K562 (cell line): Measurements from ENCODE around the gene CRYBG3. TPM values are rescaled to one million over a fixed set of nuclear protein-coding genes. Genes with fewer than 3 reads are reported as not detected.

Experiments
- CC2D1A ChIP-seq: fragments of 450-650 bp; IDR thresholded peaks from 2 replicates; pipeline ENCODE4 v1.6.1; 2017; ENCODE audit warnings: mild to moderate bottlenecking
- CEBPG ChIP-seq, 3 experiments: fragments of 200-800 bp in 1 of 3; sonication (Bioruptor generic) in 1 of 3; sonication (generic) in 1 of 3; formaldehyde crosslinking in 1 of 3; IDR thresholded peaks in 2 of 3; conservative IDR thresholded peaks in 1 of 3; 2 replicates each; pipeline versions ENCODE4 v1.6.1 to v1.8.0; 2016 to 2022; ENCODE audit warnings: missing compliant biosample characterization in 2 of 3, missing genetic modification characterization in 2 of 3, mild to moderate bottlenecking in 1 of 3, missing genetic modification reagents in 1 of 3
- NFATC3 ChIP-seq: fragments of 450-650 bp; IDR thresholded peaks from 2 replicates; pipeline ENCODE4 v1.6.1; 2017; ENCODE audit warnings: mild to moderate bottlenecking
- PRMT5 ChIP-seq: sonication (generic); formaldehyde crosslinking; IDR thresholded peaks from 2 replicates; pipeline ENCODE4 v1.5.0; 2020; ENCODE audit warnings: missing genetic modification reagents
- RBM17 ChIP-seq: fragments of 200-400 bp; formaldehyde crosslinking; IDR thresholded peaks from 2 replicates; pipeline ENCODE4 v1.6.1; 2017; ENCODE audit warnings: low read depth, mild to moderate bottlenecking, low read length, borderline replicate concordance
- SMARCA5 ChIP-seq: fragments of 450-650 bp; IDR thresholded peaks from 2 replicates; pipeline ENCODE4 v1.6.1; 2016
- polyA plus RNA-seq, 8 experiments: library from polyadenylated mRNA; depleted of rRNA in 4 of 8; stranded (reverse) in 5 of 8; unstranded in 3 of 8; fragments of >200 nt; fragmentation: Nextera tagmentation in 2 of 8; fragmentation: Illumina TruSeq in 1 of 8; extraction: Ambion mirVana in 2 of 8; extraction: Trizol in 1 of 8; gene quantifications; 2 replicates each; pipeline versions ENCODE4 v1.2.1 to v1.2.3, GENCODE V29; 2011 to 2014; ENCODE audit warnings: inconsistent platforms in 1 of 8, missing spikeins in 1 of 8
- total RNA-seq, 7 experiments: library from RNA; depleted of rRNA in 6 of 7; stranded (reverse); fragments of >200 nt in 6 of 7; fragmentation: Illumina TruSeq in 2 of 7; extraction: Trizol in 2 of 7; gene quantifications; 2 replicates each; pipeline versions ENCODE4 v1.2.1 to v1.2.3, GENCODE V29; 2011 to 2021; ENCODE audit warnings: low replicate concordance in 1 of 7
- TF ChIP-seq, protein P1 (sequence below), 2 experiments: fragments of 450-650 bp; formaldehyde crosslinking in 1 of 2; IDR thresholded peaks; 2 replicates each; pipeline versions ENCODE4 v1.4.0 to v1.6.1; 2014 to 2020; ENCODE audit warnings: mild to moderate bottlenecking in 2 of 2, borderline replicate concordance in 1 of 2, low read depth in 1 of 2
- TF ChIP-seq, protein P2 (sequence below), 2 experiments: fragments of 450-650 bp; IDR thresholded peaks; 2 replicates each; pipeline ENCODE4 v1.6.1; 2018; ENCODE audit warnings: mild to moderate bottlenecking in 2 of 2, low read depth in 1 of 2; ENCODE audit not compliant: partially characterized antibody in 2 of 2
- TF ChIP-seq, protein P3 (sequence below): sonication (generic); formaldehyde crosslinking; IDR thresholded peaks from 2 replicates; pipeline ENCODE4 v1.5.0; 2020; ENCODE audit warnings: missing genetic modification reagents
- TF ChIP-seq, protein P4 (sequence below), 2 experiments: IDR thresholded peaks; 2 replicates each; pipeline ENCODE4 v1.6.1; 2011; ENCODE audit warnings: borderline replicate concordance in 1 of 2, control low read depth in 1 of 2, low read depth in 1 of 2, low read length in 1 of 2, mild to moderate bottlenecking in 1 of 2, mixed read lengths in 1 of 2, moderate library complexity in 1 of 2; ENCODE audit not compliant: insufficient read depth in 1 of 2, insufficient read length in 1 of 2, poor library complexity in 1 of 2, severe bottlenecking in 1 of 2; ENCODE audit errors: extremely low read depth in 1 of 2

The CRYBG3 gene
- total and polyA plus RNA-seq, 9 of the 15 experiments (the other 6 are each of a cell fraction or from before 2014, with no cell fraction given) = 0.08 to 0.72 (median 0.18) TPM

DNA sequence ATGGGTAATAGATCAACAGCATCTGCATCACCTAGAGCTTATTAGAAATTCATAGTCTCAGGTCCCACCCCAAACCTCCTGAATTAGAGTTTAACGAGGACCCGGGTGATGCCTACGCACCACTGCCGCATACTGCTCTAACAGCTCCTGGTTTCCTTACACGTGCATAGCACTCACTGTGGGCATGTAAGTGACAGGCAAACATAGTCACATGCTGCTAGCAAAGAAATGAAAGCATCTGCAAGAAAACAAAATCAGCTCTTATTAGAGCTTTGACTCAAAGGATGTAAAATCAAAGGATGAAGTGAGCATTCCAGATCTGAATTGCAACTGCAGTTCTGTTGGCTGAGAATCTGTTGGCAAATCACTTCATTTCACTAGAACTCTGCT is 169.5 kb downstream of the CRYBG3 start (continued):
- TF ChIP-seq, protein P1, sequence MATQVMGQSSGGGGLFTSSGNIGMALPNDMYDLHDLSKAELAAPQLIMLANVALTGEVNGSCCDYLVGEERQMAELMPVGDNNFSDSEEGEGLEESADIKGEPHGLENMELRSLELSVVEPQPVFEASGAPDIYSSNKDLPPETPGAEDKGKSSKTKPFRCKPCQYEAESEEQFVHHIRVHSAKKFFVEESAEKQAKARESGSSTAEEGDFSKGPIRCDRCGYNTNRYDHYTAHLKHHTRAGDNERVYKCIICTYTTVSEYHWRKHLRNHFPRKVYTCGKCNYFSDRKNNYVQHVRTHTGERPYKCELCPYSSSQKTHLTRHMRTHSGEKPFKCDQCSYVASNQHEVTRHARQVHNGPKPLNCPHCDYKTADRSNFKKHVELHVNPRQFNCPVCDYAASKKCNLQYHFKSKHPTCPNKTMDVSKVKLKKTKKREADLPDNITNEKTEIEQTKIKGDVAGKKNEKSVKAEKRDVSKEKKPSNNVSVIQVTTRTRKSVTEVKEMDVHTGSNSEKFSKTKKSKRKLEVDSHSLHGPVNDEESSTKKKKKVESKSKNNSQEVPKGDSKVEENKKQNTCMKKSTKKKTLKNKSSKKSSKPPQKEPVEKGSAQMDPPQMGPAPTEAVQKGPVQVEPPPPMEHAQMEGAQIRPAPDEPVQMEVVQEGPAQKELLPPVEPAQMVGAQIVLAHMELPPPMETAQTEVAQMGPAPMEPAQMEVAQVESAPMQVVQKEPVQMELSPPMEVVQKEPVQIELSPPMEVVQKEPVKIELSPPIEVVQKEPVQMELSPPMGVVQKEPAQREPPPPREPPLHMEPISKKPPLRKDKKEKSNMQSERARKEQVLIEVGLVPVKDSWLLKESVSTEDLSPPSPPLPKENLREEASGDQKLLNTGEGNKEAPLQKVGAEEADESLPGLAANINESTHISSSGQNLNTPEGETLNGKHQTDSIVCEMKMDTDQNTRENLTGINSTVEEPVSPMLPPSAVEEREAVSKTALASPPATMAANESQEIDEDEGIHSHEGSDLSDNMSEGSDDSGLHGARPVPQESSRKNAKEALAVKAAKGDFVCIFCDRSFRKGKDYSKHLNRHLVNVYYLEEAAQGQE (IDR thresholded peaks at IDR 0.05; ENCODE audit: borderline replicate concordance) = no peak
- TF ChIP-seq, protein P1 (CRISPR knock-in tag; IDR thresholded peaks at IDR 0.05; ENCODE audit: low read depth) = no peak
- TF ChIP-seq, protein P2, sequence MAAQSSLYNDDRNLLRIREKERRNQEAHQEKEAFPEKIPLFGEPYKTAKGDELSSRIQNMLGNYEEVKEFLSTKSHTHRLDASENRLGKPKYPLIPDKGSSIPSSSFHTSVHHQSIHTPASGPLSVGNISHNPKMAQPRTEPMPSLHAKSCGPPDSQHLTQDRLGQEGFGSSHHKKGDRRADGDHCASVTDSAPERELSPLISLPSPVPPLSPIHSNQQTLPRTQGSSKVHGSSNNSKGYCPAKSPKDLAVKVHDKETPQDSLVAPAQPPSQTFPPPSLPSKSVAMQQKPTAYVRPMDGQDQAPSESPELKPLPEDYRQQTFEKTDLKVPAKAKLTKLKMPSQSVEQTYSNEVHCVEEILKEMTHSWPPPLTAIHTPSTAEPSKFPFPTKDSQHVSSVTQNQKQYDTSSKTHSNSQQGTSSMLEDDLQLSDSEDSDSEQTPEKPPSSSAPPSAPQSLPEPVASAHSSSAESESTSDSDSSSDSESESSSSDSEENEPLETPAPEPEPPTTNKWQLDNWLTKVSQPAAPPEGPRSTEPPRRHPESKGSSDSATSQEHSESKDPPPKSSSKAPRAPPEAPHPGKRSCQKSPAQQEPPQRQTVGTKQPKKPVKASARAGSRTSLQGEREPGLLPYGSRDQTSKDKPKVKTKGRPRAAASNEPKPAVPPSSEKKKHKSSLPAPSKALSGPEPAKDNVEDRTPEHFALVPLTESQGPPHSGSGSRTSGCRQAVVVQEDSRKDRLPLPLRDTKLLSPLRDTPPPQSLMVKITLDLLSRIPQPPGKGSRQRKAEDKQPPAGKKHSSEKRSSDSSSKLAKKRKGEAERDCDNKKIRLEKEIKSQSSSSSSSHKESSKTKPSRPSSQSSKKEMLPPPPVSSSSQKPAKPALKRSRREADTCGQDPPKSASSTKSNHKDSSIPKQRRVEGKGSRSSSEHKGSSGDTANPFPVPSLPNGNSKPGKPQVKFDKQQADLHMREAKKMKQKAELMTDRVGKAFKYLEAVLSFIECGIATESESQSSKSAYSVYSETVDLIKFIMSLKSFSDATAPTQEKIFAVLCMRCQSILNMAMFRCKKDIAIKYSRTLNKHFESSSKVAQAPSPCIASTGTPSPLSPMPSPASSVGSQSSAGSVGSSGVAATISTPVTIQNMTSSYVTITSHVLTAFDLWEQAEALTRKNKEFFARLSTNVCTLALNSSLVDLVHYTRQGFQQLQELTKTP (IDR thresholded peaks at IDR 0.05; ENCODE audit: low read depth in 1 of 2, partially characterized antibody in 2 of 2) = no peak
- TF ChIP-seq CEBPG (CRISPR knock-in tag; IDR thresholded peaks at IDR 0.05) = no peak
- no peak for TF ChIP-seq CEBPG (tag; conservative IDR thresholded peaks at IDR 0.05 in 1 of 2, IDR thresholded peaks at IDR 0.05 in 1 of 2)
- no peak for TF ChIP-seq SMARCA5
- TF ChIP-seq, protein P3, sequence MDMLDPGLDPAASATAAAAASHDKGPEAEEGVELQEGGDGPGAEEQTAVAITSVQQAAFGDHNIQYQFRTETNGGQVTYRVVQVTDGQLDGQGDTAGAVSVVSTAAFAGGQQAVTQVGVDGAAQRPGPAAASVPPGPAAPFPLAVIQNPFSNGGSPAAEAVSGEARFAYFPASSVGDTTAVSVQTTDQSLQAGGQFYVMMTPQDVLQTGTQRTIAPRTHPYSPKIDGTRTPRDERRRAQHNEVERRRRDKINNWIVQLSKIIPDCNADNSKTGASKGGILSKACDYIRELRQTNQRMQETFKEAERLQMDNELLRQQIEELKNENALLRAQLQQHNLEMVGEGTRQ = no peak
- no peak for TF ChIP-seq CC2D1A
- TF ChIP-seq PRMT5 = no peak
- TF ChIP-seq, protein P4, sequence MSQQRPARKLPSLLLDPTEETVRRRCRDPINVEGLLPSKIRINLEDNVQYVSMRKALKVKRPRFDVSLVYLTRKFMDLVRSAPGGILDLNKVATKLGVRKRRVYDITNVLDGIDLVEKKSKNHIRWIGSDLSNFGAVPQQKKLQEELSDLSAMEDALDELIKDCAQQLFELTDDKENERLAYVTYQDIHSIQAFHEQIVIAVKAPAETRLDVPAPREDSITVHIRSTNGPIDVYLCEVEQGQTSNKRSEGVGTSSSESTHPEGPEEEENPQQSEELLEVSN (IDR thresholded peaks at IDR 0.05; ENCODE audit: borderline replicate concordance in 1 of 2, extremely low read depth in 1 of 2, insufficient read depth in 1 of 2, insufficient read length in 1 of 2, low read depth in 1 of 2, low read length in 1 of 2, poor library complexity in 1 of 2, severe bottlenecking in 1 of 2) = no peak
- no peak for TF ChIP-seq RBM17
- no peak for TF ChIP-seq NFATC3
